ENCODE measurements around the gene POU2F1.

POU2F1 gene

GRCh38 chr1:167428395-167428794 is 207.7 kb downstream of the POU2F1 start:
- DNase-seq = no peak

GRCh38 chr1:167429612-167430011 is 208.9 kb downstream of the POU2F1 start:
- DNase-seq = no peak

DNA sequence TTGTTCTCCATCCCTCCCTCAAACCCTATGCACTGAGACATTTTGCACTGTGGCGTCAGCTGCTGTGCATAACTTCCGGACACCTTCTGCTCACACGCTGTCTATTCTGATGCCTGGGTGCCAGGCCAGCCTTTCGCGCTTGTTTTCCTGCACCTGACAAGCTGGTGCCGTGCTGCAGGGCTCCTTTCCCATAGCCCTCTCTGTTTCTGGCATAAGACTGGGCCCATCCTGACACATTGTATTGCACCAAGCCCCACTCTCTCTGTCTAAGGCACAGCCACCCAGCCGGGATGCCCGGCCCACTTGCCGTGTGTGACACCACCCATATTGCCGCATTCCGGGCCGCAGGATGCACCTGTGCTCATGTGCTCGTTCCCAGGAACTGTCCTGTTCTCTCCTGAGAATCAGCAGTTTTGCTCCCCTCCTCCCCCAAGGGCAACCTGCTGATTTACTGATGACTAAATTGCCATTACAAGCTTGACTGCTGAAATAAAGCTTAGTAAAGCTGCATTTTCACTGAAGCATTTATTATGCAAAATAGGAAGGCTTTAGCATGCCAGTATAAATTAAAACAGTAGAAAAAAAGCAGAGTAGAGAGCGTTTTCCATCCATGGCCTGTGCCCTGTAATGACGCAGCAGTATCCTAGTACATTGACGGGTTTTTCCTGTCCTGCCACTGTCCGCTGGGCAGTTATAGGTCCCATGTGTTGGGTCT is 209.6 kb downstream of the POU2F1 start:
- DNase-seq = no peak

GRCh38 chr1:167430849-167431242 is 210.2 kb downstream of the POU2F1 start:
- DNase-seq = no peak

GRCh38 chr1:167431261-167431908 is 210.7 kb downstream of the POU2F1 start:
- no peak for DNase-seq

- DNase-seq = no peak
These were observed 211.4 kb downstream of the POU2F1 start for GRCh38 chr1:167431909-167432650.

GRCh38 chr1:167432780-167433179 is 212.1 kb downstream of the POU2F1 start:
- no peak for DNase-seq

DNA sequence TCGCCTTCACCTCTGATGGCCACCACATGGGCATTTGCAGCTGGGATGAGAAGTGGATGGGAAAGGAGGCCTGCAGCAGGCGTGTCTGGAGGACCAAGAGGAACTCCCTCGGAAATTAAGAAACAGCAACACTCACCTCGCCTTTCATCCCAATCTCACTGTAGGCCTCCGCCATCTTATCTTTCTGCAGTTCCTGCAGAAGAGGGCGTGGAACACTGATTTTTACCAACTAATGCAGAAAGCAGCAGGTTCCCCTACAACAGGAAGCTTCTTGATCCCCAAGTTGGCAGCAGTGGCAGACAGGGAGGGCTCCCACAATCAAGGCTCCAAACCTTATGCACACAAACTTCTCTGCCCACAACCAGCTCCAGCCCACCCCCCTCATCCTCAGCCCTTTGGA is 213.2 kb downstream of the POU2F1 start:
- DNase-seq = no peak

DNA sequence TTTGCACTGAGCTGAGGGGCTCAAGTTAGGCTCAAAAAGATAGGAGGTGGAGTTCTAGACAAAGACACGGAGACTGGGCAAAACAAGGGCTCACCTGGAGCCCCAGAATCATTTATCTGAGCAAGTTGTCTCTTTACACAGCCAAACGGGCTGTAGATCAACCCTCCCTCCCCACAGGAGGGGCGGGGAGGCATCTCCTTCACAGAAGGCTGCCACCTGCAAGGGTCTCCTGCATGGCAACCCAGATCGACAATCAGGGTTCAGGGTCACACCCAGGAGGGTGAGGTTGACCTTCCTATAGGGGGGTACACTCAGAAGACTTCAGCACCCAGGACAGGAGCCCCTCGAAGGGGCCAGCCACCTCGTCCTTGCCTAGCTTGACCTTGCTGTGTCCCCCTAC is 213.6 kb downstream of the POU2F1 start:
- DNase-seq = no peak

GRCh38 chr1:167435484-167435883 is 214.8 kb downstream of the POU2F1 start:
- no peak for DNase-seq

GRCh38 chr1:167438171-167439138 is 217.8 kb downstream of the POU2F1 start:
- peak; percentile 35 for DNase-seq

GRCh38 chr1:167439301-167439988 is 218.8 kb downstream of the POU2F1 start:
- DNase-seq = no peak

DNA sequence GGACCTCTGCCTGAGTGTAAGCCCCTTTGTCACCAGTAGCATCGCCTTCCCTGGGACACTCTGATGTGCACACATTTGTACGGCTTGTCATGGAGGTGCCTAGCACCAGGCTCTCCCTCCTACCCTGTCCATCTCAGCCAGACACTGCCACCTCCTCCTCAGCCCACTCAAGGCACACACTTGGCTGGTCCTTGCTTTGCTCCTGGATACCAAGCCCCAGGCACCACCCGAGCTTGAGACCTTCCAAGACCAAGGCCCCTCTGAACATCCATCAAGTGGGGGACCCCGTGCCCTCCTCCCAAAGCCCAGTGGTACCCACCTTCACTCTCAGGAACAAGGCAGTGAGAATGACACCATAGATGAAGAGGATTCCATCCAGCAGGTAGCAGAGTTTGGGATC is 219.7 kb downstream of the POU2F1 start:
- DNase-seq = no peak

DNA sequence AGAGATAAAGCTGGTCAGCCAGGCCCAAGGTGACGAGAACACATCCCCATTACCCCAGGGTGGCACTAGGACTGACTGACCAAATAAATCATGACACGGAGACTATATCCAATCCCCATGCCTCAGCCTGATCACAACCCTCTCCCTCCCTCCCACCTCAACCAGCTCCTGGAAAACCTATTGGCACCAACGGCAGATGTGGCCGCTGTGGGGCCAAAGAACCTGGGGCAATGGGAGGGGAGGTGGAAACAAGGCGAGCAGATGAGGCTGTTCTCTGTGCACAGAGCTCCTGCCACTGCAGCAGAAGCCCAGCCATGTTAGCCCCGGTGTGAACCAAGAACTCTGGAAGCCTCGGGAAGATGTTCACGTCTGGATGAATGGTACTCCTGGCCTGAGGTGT is 220.1 kb downstream of the POU2F1 start:
- DNase-seq = no peak

- no peak for DNase-seq
These were observed 220.5 kb downstream of the POU2F1 start for GRCh38 chr1:167441222-167441621.

GRCh38 chr1:167442142-167442848 is 221.6 kb downstream of the POU2F1 start:
- DNase-seq = peak; percentile 81

GRCh38 chr1:167442854-167443565 is 222.3 kb downstream of the POU2F1 start:
- DNase-seq = no peak

GRCh38 chr1:167443757-167444156 is 223.1 kb downstream of the POU2F1 start:
- DNase-seq = no peak

DNA sequence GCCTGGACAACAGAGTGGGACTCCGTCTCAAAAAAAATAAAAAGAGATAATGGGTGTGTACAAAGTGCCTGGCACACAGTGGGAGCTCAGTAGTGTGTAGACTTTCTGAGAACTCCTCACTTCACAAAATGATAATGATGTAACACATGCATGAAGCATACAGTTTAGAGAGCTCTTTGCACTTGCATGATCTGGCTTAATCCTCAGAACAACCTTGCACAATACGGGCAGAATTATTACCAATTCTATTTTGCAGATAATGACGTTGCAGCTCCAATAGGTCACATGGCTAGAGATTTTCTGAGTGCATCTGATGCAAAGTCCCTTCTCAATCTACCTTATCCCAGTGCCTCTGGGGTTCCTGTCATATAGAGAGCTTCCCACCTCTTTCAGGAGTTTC is 226.3 kb downstream of the POU2F1 start:
- no peak for DNase-seq

- peak; percentile 77 for DNase-seq
These were observed 226.9 kb downstream of the POU2F1 start for GRCh38 chr1:167447521-167448136.
